Left cardiac atrium (tissue), 4 donors: ENCODE results near the gene OR10T2. TPM values are rescaled to one million over a fixed set of nuclear protein-coding genes. Genes with fewer than 3 reads are reported as not detected.
"Not testable (repeated sequence)": the region's sequence is repeated elsewhere in the genome, so short reads cannot be mapped to it uniquely, and the experiment has no call there.

ENCODE experiments used
- ATAC-seq, 2 donors: fragments of 200-7000 bp; cut with Tn5 transposase; one replicate each; pipeline ENCODE4 v1.9.1; 2020; ENCODE audit warnings: mild to moderate bottlenecking in 2 of 2, moderate library complexity in 2 of 2
- DNase-seq: peaks from one replicate; pipeline ENCODE4 v3.0.0-alpha.2; 2020
- intact Hi-C, 2 donors: fragments of 100-400 bp; cut with DNase I; formaldehyde crosslinking; loops; one replicate each; pipeline versions ENCODE4 v1.14.1 to v1.15.1; 2022 to 2023
- total RNA-seq, 2 donors: library from RNA; stranded (reverse); fragmentation: NEBNext Ultra II Directional; extraction: Animal tissue kit (Norgen Biotek cat#: 25700); gene quantifications; one replicate each; pipeline ENCODE4 v1.2.1, GENCODE V29; 2021
- donor health status: DM: no; HTN: yes; CAD: no.
- donor health status: DM: no; HTN: yes; CAD: no; lungs with severe emphysema.
- donor health status: DM: yes; HTN: yes; CAD: no.
- donor health status: Dilated cardiomyopathy.

The OR10T2 gene
- total RNA-seq, 2 donors from 2014 or later: not detected

DNA sequence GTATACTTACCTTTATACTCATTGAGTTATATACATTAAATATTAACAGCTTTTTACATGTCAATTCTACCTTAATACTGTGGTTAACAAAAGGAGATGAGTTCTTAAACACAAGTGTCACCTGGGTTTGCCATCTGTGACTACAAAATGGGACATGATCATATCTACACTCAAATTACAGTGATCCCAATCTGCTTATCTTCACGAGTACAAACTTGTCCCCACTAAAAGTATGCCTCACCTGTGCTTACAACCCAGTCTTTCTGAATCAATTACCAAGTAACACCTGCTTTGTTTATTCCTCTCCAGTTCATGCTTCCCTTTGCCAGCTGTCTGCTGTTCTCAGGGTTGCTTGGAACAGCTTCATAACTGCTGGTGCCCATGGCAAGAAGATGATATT, 36.8 kb downstream of the OR10T2 start:
- no peak for DNase-seq
- intact Hi-C loops: no loop called here

DNA sequence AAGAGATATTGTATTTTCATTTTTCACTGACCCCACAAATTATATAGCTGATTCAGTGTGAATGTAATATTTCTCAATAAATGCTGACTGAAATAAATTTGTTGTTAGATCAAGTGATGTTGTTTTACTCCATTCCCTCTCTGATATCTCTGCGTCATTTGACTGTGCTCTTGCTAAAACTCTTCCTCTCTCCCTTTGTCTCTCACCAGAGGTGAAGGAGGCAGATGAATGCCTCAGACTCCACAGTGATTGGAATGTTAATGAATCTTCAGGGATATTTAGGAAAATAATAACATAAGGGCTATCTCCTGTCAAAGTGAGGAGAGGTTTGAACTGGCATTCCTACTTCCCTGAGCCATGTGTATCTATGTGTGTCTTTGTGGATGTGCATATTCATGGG, 41.8 kb downstream of the OR10T2 start:
- no peak for DNase-seq
- intact Hi-C loops: no loop called here
- no peak for ATAC-seq

More for the DNA sequence above, 36.8 kb downstream of the OR10T2 start:
- ATAC-seq: no peak

DNA sequence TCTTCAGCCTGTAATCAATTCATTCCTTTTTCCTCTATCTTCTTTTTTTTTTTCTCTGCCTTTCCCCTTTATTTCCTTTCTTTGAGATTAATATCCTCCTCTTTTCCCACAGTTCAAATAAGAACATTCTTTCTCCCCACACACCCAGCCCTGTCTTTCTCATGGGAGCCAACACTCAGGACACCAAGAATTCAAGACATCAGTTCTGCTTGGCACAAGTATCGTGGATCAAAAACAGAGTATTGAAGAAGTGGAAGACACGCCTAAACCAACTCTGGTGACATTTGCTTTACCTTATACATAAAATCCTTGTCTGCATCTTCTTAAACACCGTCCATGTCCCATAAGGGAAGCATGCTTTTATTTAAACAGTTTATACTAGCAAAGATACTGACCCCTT, 42.6 kb downstream of the OR10T2 start:
- ATAC-seq (no peak), DNase-seq (no peak)
- intact Hi-C loops: no loop called here

DNA sequence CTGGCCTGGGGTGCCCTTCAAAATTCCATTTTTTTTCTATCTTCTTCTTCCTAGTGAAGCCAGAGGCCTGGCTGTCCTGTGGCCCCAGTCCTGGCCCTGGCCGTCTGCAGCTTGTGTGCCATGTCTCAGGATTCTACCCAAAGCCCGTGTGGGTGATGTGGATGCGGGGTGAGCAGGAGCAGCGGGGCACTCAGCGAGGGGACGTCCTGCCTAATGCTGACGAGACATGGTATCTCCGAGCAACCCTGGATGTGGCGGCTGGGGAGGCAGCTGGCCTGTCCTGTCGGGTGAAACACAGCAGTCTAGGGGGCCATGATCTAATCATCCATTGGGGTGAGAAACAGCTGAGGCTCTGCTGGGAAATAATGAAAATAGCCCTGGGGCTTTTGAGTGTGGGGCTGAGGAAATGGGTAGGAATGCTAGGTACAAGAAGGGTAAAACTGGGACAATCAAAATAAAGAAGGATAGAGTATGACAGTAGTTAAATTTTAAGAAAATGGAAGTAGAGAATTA, 43.4 kb downstream of the OR10T2 start:
- DNase-seq (no peak), ATAC-seq (no peak)

DNA sequence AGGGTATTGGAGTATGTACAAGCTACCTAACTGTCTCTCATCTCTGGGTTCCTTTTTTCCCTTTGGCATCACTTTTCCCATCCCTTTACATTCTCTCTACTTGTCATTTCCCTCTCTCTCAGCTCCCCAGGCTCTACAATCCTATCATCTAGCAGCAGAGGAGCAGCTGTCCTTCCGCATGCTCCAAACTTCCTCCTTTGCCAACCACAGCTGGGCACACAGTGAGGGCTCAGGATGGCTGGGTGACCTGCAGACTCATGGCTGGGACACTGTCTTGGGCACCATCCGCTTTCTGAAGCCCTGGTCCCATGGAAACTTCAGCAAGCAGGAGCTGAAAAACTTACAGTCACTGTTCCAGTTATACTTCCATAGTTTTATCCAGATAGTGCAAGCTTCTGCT, 45.0 kb downstream of the OR10T2 start:
- DNase-seq: no peak
- peak in 1 of 2 donors; percentile 47 for ATAC-seq
- intact Hi-C loops: no loop called here

More for the DNA sequence above, 43.4 kb downstream of the OR10T2 start:
- intact Hi-C loops: no loop called here

DNA sequence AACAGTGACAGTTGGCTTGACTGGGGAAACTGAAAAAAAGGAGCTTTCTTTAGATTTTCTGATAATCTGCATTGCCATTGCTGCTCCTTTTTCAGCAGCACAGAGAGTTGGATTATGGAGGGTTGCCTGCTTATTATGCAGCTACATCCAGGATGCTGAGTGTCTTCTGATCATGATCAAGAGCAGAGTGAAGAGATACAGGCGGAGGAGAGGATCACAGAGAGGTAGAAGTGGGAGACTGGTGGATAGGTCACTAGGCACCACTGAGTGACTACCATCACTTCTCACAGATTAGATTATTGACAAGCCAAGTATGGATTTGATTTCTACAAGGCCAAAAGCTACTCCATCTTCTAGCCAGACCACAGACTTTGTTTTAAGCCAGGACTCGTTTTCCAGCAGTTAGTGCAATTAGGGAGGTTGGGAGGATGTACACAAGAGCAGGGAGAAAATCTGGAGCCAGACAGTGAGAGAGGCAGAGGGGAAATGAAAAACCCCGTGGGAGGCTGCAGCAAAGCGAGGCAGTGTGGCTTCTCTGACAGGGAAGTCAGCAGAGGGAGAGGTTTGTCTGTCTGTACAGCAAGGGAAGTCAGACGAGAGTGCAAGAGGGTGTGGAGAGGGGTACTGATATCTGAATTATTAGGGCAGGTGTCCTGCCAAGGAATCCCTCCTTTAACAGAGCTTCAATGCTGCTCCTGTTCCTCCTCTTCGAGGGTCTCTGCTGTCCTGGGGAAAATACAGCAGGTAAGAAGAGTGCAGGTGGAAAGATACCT, 45.8 kb downstream of the OR10T2 start, which contains the start of gene CD1E:
Gene CD1E, plus strand, starts transcription at position 592 of the 773 bp plus-strand sequence. Its CDS starts 95 bp downstream, at position 687.
- ATAC-seq (no peak), DNase-seq (no peak)
- intact Hi-C loops: no loop called here

DNA sequence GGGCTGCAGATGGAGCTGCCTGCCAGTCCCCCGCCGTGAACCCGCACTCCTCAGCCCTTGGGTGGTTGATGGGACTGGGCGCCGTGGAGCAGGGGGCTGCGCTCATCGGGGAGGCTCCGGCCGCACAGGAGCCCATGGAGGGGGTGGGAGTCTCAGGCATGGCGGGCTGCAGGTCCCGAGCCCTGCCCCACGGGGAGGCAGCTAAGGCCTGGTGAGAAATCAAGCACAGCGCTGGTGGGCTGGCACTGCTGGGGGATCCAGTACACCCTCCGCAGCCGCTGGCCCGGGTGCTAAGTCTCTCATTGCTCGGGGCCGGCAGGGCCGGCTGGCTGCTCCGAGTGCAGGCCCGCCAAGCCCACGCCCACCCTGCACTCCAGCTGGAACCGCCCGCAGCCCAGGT, 50.3 kb downstream of the OR10T2 start:
- DNase-seq, intact Hi-C loops, ATAC-seq: not testable (repeated sequence)

Other genes with a start within 250 kb of the OR10T2 start
- gene CD1D, start 218.6 kb downstream of the OR10T2 start, total RNA-seq: under 1 TPM; 0.74 to 0.76 TPM
- gene CD1A, start 145.0 kb downstream of the OR10T2 start, total RNA-seq: not detected
- gene CD1C, start 109.5 kb downstream of the OR10T2 start, total RNA-seq: under 1 TPM in 1 of 2 donors, not detected in 1; 0.50 TPM
- gene CD1B, start 67.9 kb downstream of the OR10T2 start, total RNA-seq: not detected
- not detected for gene CD1E, start 45.6 kb downstream of the OR10T2 start, total RNA-seq
- gene OR10K2, start 26.8 kb upstream of the OR10T2 start, total RNA-seq: not detected
- not detected for gene OR10K1, start 62.4 kb upstream of the OR10T2 start, total RNA-seq
- gene OR10R2, start 72.8 kb upstream of the OR10T2 start, total RNA-seq: not detected
- not detected for gene OR6Y1, start 154.9 kb upstream of the OR10T2 start, total RNA-seq
- gene OR6P1, start 171.1 kb upstream of the OR10T2 start, total RNA-seq: not detected
- gene OR10X1, start 180.4 kb upstream of the OR10T2 start, total RNA-seq: not detected
- gene OR10Z1, start 205.8 kb upstream of the OR10T2 start, total RNA-seq: not detected